CD4-positive, alpha-beta T cell (primary cell): ENCODE results near the gene C5orf47. TPM values are rescaled to one million over a fixed set of nuclear protein-coding genes. Genes with fewer than 3 reads are reported as not detected.

ENCODE experiments used
- ATAC-seq: fragments of 200-7000 bp; cut with Tn5 transposase; one replicate; pipeline ENCODE4 v1.10.0; 2022; ENCODE audit warnings: mild to moderate bottlenecking; ENCODE audit not compliant: poor library complexity
- CTCF ChIA-PET: fragments of 350-600 bp; sonication (Branson Sonifier 250); formaldehyde crosslinking; loops from one replicate; lab custom pipeline; 2021; ENCODE audit warnings: antibody characterized with exemption, inconsistent platforms; lab: Charles Lee
- POLR2A ChIA-PET: fragments of 350-600 bp; sonication (Branson Sonifier 250); formaldehyde crosslinking; loops from one replicate; lab custom pipeline; 2021; ENCODE audit warnings: antibody characterized with exemption, inconsistent platforms; lab: Charles Lee
- DNase-seq, 14 experiments: peaks; one replicate each; pipeline ENCODE4 v3.0.0-alpha.2; 2013 to 2020; ENCODE audit warnings: mixed read lengths in 2 of 14
- H3K27ac ChIP-seq, 2 donors: one replicate each; pipeline versions ENCODE4 v1.5.1 to v1.7.0; 2013; ENCODE audit warnings: low read length in 2 of 2, low read depth in 1 of 2, mild to moderate bottlenecking in 1 of 2
- H3K27me3 ChIP-seq, 2 experiments: 1 replicate in 1 of 2; 2 replicates in 1 of 2; pipeline versions ENCODE4 v1.6.1 to v1.7.0; 2013; ENCODE audit warnings: low read length in 2 of 2, control low read depth in 1 of 2, mild to moderate bottlenecking in 1 of 2, moderate library complexity in 1 of 2; ENCODE audit not compliant: insufficient read depth in 2 of 2, control insufficient read depth in 1 of 2
- H3K36me3 ChIP-seq: one replicate; pipeline ENCODE4 v1.6.1; 2013; ENCODE audit warnings: low read length, control low read depth; ENCODE audit not compliant: insufficient read depth
- H3K4me1 ChIP-seq: one replicate; pipeline ENCODE4 v1.6.1; 2013; ENCODE audit warnings: low read length, control low read depth; ENCODE audit not compliant: insufficient read depth
- H3K4me3 ChIP-seq: one replicate; pipeline ENCODE4 v1.5.1; 2013; ENCODE audit warnings: mild to moderate bottlenecking, low read length, moderate library complexity
- H3K9me3 ChIP-seq, 2 experiments: 1 replicate in 1 of 2; 2 replicates in 1 of 2; pipeline versions ENCODE4 v1.6.1 to v1.7.0; 2013; ENCODE audit warnings: low read length in 2 of 2, mild to moderate bottlenecking in 2 of 2, control low read depth in 1 of 2, moderate library complexity in 1 of 2; ENCODE audit not compliant: control insufficient read depth in 1 of 2, insufficient read depth in 1 of 2
- H3K27ac Mint-ChIP-seq: one replicate; pipeline ENCODE4 v1.8.0; 2020; ENCODE audit warnings: mixed read lengths
- H3K27me3 Mint-ChIP-seq: one replicate; pipeline ENCODE4 v1.8.0; 2021; ENCODE audit warnings: mixed read lengths
- H3K36me3 Mint-ChIP-seq: one replicate; pipeline ENCODE4 v1.8.0; 2021; ENCODE audit warnings: low read depth, mixed read lengths
- H3K4me1 Mint-ChIP-seq: one replicate; pipeline ENCODE4 v1.8.0; 2021; ENCODE audit warnings: low read depth, mixed read lengths
- H3K4me3 Mint-ChIP-seq: one replicate; pipeline ENCODE4 v1.8.0; 2020; ENCODE audit warnings: mild to moderate bottlenecking, mixed read lengths
- H3K9me3 Mint-ChIP-seq: one replicate; pipeline ENCODE4 v1.8.0; 2020; ENCODE audit warnings: mixed read lengths
- CTCF ChIP-seq: fragments of 200-600 bp; IDR thresholded peaks from one replicate; pipeline ENCODE4 v1.8.0; 2022; ENCODE audit warnings: antibody characterized with exemption, mild to moderate bottlenecking
- intact Hi-C, 2 experiments: fragments of 100-400 bp; cut with DNase I in 1 of 2; cut with micrococcal nuclease in 1 of 2; formaldehyde crosslinking; loops; one replicate each; pipeline versions ENCODE4 v1.15.1 to v1.9.0; 2023 to 2025; cut with DNase I, micrococcal nuclease
- total RNA-seq, 174 experiments: library from RNA in 2 of 174; stranded (reverse) in 2 of 174; gene quantifications; one replicate each; pipeline ENCODE4 v1.2.3 and lab custom pipeline; 2021 to 2026

The C5orf47 gene
- total RNA-seq, 2 experiments from 2014 or later, result not detected

- no peak overlapping the region for H3K27ac Mint-ChIP-seq
- Histone ChIP-seq H3K27ac (no peak overlapping the region), H3K36me3 (no peaks in the 10 kb centered on the region), H3K4me1 (no peaks in the 10 kb centered on the region), H3K9me3 (peaks cover 0 to 8% of the 10 kb centered on the region in 2 experiments), H3K27me3 (peaks cover 0 to 2% of the 10 kb centered on the region in 2 experiments), H3K4me3 (no peak overlapping the region)
- H3K4me3 Mint-ChIP-seq, result no peak overlapping the region
- H3K9me3 Mint-ChIP-seq, result no peaks in the 10 kb centered on the region
- ChIA-PET CTCF (no interaction called here), POLR2A (interaction anchor here (0.6 kb wide), 1 partner anchor 314 kb away, joined by 3 read pairs; no protein-coding TSS in a partner anchor)
- peaks cover 15% of the 10 kb centered on the region for H3K27me3 Mint-ChIP-seq
- no peak for DNase-seq
- no peak for TF ChIP-seq CTCF
- intact Hi-C loops, result no loop called here
- no peak for ATAC-seq
- no peaks in the 10 kb centered on the region for H3K36me3 Mint-ChIP-seq
- no peaks in the 10 kb centered on the region for H3K4me1 Mint-ChIP-seq
Observed at GRCh38 chr5:173989432-173990082, 587 bp downstream of the C5orf47 start.

GRCh38 chr5:173997331-173997730 is 8.4 kb downstream of the C5orf47 start:
- no peak for DNase-seq
- CTCF ChIA-PET, result no interaction called here
- H3K4me3 Mint-ChIP-seq, result no peak overlapping the region

GRCh38 chr5:173998531-173998930 is 9.6 kb downstream of the C5orf47 start:
- H3K27me3 ChIP-seq, result peaks cover 0 to 5% of the 10 kb centered on the region in 2 experiments
- DNase-seq (no peak), ATAC-seq (no peak)
- H3K4me3 ChIP-seq, result no peak overlapping the region
- TF ChIP-seq CTCF, result no peak
- intact Hi-C loops, result no loop called here
- no peaks in the 10 kb centered on the region for H3K4me1 ChIP-seq
- H3K4me1 Mint-ChIP-seq, result no peaks in the 10 kb centered on the region
- H3K36me3 Mint-ChIP-seq, result no peaks in the 10 kb centered on the region
- H3K27me3 Mint-ChIP-seq, result peaks cover 43% of the 10 kb centered on the region
- ChIA-PET POLR2A (no interaction called here), CTCF (no interaction called here)
- no peak overlapping the region for H3K4me3 Mint-ChIP-seq
- no peaks in the 10 kb centered on the region for H3K9me3 Mint-ChIP-seq
- no peak overlapping the region for H3K27ac Mint-ChIP-seq
- no peak overlapping the region for H3K27ac ChIP-seq
- H3K36me3 ChIP-seq, result no peaks in the 10 kb centered on the region
- no peaks in the 10 kb centered on the region for H3K9me3 ChIP-seq

More at GRCh38 chr5:173997331-173997730, 8.4 kb downstream of the C5orf47 start:
- no peaks in the 10 kb centered on the region for H3K9me3 Mint-ChIP-seq
- H3K4me3 ChIP-seq, result no peak overlapping the region
- no peaks in the 10 kb centered on the region for H3K4me1 Mint-ChIP-seq
- ATAC-seq, result no peak
- H3K9me3 ChIP-seq, result no peaks in the 10 kb centered on the region
- POLR2A ChIA-PET, result no interaction called here
- peaks cover 39% of the 10 kb centered on the region for H3K27me3 Mint-ChIP-seq
- H3K36me3 Mint-ChIP-seq, result no peaks in the 10 kb centered on the region
- TF ChIP-seq CTCF, result no peak
- H3K27ac Mint-ChIP-seq, result no peak overlapping the region
- H3K27ac ChIP-seq, result no peak overlapping the region
- no peaks in the 10 kb centered on the region for H3K36me3 ChIP-seq
- intact Hi-C loops, result no loop called here
- H3K4me1 ChIP-seq, result no peaks in the 10 kb centered on the region
- peaks cover 0 to 5% of the 10 kb centered on the region in 2 experiments for H3K27me3 ChIP-seq
